Measurements from ENCODE around the gene LDHA.

The LDHA gene

GRCh38 chr11:18394275-18394927, at the start of gene LDHA:
LDHA (plus strand) TSS chr11:18394563; CDS start chr11:18396843, 2,280 bp downstream.
- H3K4me1 ChIP-seq, result no peaks in the 10 kb centered on the region
- no peaks in the 10 kb centered on the region for H3K36me3 ChIP-seq (ENCODE audit: control insufficient read depth, insufficient read depth, low read length)
- peak within 1 kb of the TSS; percentile 46 for H3K4me3 ChIP-seq (ENCODE audit: low read depth, low read length)
- no peak within 1 kb of the TSS for H3K9ac ChIP-seq
- no peak for TF ChIP-seq CTCF (IDR thresholded peaks at IDR 0.05)
- H3K9me3 ChIP-seq (ENCODE audit: control insufficient read depth, low read length), result no peaks in the 10 kb centered on the region
- no peaks in the 10 kb centered on the region for H3K79me2 ChIP-seq
- peak within 1 kb of the TSS; percentile 86 for H2AFZ ChIP-seq
- H3K27ac ChIP-seq, result peak within 1 kb of the TSS; percentile 74
- H3K4me2 ChIP-seq (ENCODE audit: low read length), result peak within 1 kb of the TSS; percentile 63
- no peaks in the 10 kb centered on the region for H3K27me3 ChIP-seq (ENCODE audit: control insufficient read depth, insufficient read depth, low read length)

- Histone ChIP-seq H3K9ac (no peak overlapping the region), H3K79me2 (no peaks in the 10 kb centered on the region), H3K4me1 (no peaks in the 10 kb centered on the region), H3K27ac (no peak overlapping the region), H3K4me2 (ENCODE audit: low read length) (no peak overlapping the region), H3K4me3 (ENCODE audit: low read depth, low read length) (no peak overlapping the region), H3K27me3 (ENCODE audit: control insufficient read depth, insufficient read depth, low read length) (no peaks in the 10 kb centered on the region), H2AFZ (no peak overlapping the region), H3K36me3 (ENCODE audit: control insufficient read depth, insufficient read depth, low read length) (no peaks in the 10 kb centered on the region), H3K9me3 (ENCODE audit: control insufficient read depth, low read length) (no peaks in the 10 kb centered on the region)
- no peak for TF ChIP-seq CTCF (IDR thresholded peaks at IDR 0.05)
Observed at GRCh38 chr11:18347471-18348125, 46.8 kb upstream of the LDHA start.

GRCh38 chr11:18352581-18352980, 41.8 kb upstream of the LDHA start:
- no peak for TF ChIP-seq CTCF (IDR thresholded peaks at IDR 0.05)
- H3K4me1 ChIP-seq, result no peaks in the 10 kb centered on the region
- no peak overlapping the region for H3K4me2 ChIP-seq (ENCODE audit: low read length)
- H3K9ac ChIP-seq, result no peak overlapping the region
- H3K27ac ChIP-seq, result no peak overlapping the region
- H3K9me3 ChIP-seq (ENCODE audit: control insufficient read depth, low read length), result no peaks in the 10 kb centered on the region
- no peaks in the 10 kb centered on the region for H3K79me2 ChIP-seq
- H3K4me3 ChIP-seq (ENCODE audit: low read depth, low read length), result no peak overlapping the region
- no peaks in the 10 kb centered on the region for H3K27me3 ChIP-seq (ENCODE audit: control insufficient read depth, insufficient read depth, low read length)
- H3K36me3 ChIP-seq (ENCODE audit: control insufficient read depth, insufficient read depth, low read length), result no peaks in the 10 kb centered on the region
- no peak overlapping the region for H2AFZ ChIP-seq

GRCh38 chr11:18358646-18359045, 35.7 kb upstream of the LDHA start:
- no peak for TF ChIP-seq CTCF (IDR thresholded peaks at IDR 0.05)
- no peaks in the 10 kb centered on the region for H3K4me1 ChIP-seq
- no peaks in the 10 kb centered on the region for H3K36me3 ChIP-seq (ENCODE audit: control insufficient read depth, insufficient read depth, low read length)

More at GRCh38 chr11:18358646-18359045, 35.7 kb upstream of the LDHA start:
- Histone ChIP-seq H3K9ac (no peak overlapping the region), H3K4me3 (ENCODE audit: low read depth, low read length) (no peak overlapping the region), H3K27ac (no peak overlapping the region), H3K79me2 (no peaks in the 10 kb centered on the region), H3K9me3 (ENCODE audit: control insufficient read depth, low read length) (no peaks in the 10 kb centered on the region), H3K27me3 (ENCODE audit: control insufficient read depth, insufficient read depth, low read length) (no peaks in the 10 kb centered on the region), H3K4me2 (ENCODE audit: low read length) (no peak overlapping the region), H2AFZ (no peak overlapping the region)

Data from parathyroid adenoma (tissue), 2 donors.